ENCODE data around the gene TBC1D4. TPM values are rescaled to one million over a fixed set of nuclear protein-coding genes. Genes with fewer than 3 reads are reported as not detected.

The TBC1D4 gene
- polyA plus RNA-seq, 1 experiment = 16.4 TPM

GRCh38 chr13:75393839-75394520 lies 88.0 kb downstream of the TBC1D4 start:
- no peak for TF ChIP-seq CTCF (IDR thresholded peaks at IDR 0.05; ENCODE audit: insufficient read depth, low read depth, low read length)
- Histone ChIP-seq H3K27me3 (ENCODE audit: control insufficient read depth, insufficient read depth, low read length) (no peaks in the 10 kb centered on the region), H3K4me3 (ENCODE audit: low read depth, low read length) (no peak overlapping the region), H3K36me3 (ENCODE audit: control insufficient read depth, insufficient read depth, low read length) (no peaks in the 10 kb centered on the region)
- POLR2A ChIA-PET = no interaction called here
- DNase-seq (ENCODE audit: low read depth) = no peak
- CTCF ChIA-PET = no interaction called here

DNA sequence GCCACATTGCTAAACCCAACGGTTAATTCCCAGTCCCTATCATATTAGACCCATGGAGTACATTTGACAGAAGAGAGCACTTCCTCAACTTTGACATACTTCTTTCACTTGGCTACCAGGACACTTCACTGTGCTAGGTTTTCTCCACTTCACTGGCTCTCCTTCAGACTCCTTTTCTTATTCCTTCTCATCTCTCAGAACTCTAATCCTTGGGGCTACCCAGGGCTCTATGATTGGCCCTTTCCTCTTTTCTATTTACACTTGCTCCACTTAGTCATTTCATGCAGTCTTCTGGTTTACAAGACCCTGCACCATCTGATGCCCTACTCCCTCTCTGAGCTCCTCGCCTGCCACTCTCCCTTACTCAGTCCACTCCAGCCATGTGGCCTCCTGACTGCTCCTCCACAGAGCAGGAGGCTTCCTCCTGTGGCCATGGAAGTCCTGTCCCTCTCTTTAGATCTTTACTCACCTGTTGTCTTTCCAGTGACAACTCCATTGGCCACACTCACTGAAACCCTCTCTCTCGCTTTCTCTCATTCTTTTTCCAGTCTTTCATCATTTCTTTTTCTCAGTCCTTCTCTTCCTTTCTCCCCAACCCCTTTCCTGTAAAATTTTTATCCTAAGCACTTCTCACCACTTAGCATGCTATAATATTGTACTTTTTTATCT lies 90.4 kb downstream of the TBC1D4 start:
- CTCF ChIA-PET = interaction anchor here (1.9 kb wide), 1 partner anchor 19 kb away, joined by 6 read pairs; no protein-coding TSS in a partner anchor
- Histone ChIP-seq H3K36me3 (ENCODE audit: control insufficient read depth, insufficient read depth, low read length) (no peaks in the 10 kb centered on the region), H3K4me3 (ENCODE audit: low read depth, low read length) (no peak overlapping the region), H3K27me3 (ENCODE audit: control insufficient read depth, insufficient read depth, low read length) (no peaks in the 10 kb centered on the region)
- no peak for TF ChIP-seq CTCF (IDR thresholded peaks at IDR 0.05; ENCODE audit: insufficient read depth, low read depth, low read length)
- POLR2A ChIA-PET = no interaction called here
- DNase-seq (ENCODE audit: low read depth) = no peak

GRCh38 chr13:75390229-75390628 lies 91.7 kb downstream of the TBC1D4 start:
- TF ChIP-seq CTCF (IDR thresholded peaks at IDR 0.05; ENCODE audit: insufficient read depth, low read depth, low read length) = no peak
- DNase-seq (ENCODE audit: low read depth) = no peak
- H3K27me3 ChIP-seq (ENCODE audit: control insufficient read depth, insufficient read depth, low read length) = no peaks in the 10 kb centered on the region
- CTCF ChIA-PET = interaction anchor here (0.7 to 1.9 kb wide), 2 partner anchors 11 to 18 kb away, joined by 3 to 6 read pairs; no protein-coding TSS in a partner anchor
- H3K36me3 ChIP-seq (ENCODE audit: control insufficient read depth, insufficient read depth, low read length) = no peaks in the 10 kb centered on the region
- POLR2A ChIA-PET = no interaction called here
- H3K4me3 ChIP-seq (ENCODE audit: low read depth, low read length) = no peak overlapping the region

DNA sequence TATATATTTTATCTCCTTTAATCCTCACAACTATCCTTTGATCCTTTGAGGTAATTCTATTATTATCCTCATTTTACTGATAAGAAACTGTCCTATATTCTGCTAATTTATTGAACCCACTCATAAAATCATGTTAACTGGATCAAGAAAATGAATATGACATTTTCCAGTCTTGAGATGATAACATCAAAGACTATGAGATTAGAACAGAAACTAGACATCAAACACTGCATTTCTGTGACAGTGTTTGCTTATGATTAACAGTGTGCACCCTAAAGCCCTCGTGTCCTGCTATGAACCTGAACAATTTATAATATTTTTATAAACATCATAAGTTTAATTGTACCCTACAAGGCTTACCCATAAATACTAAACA lies 96.3 kb downstream of the TBC1D4 start:
- no peaks in the 10 kb centered on the region for H3K27me3 ChIP-seq (ENCODE audit: control insufficient read depth, insufficient read depth, low read length)
- no peaks in the 10 kb centered on the region for H3K36me3 ChIP-seq (ENCODE audit: control insufficient read depth, insufficient read depth, low read length)
- H3K4me3 ChIP-seq (ENCODE audit: low read depth, low read length) = no peak overlapping the region
- ChIA-PET CTCF (interaction anchor here (0.6 to 1.4 kb wide), 2 partner anchors 13 to 107 kb away, joined by 3 to 6 read pairs; no protein-coding TSS in a partner anchor), POLR2A (interaction anchor here (0.7 kb wide), 1 partner anchor 21 kb away, joined by 6 read pairs; no protein-coding TSS in a partner anchor)
- no peak for TF ChIP-seq CTCF (IDR thresholded peaks at IDR 0.05; ENCODE audit: insufficient read depth, low read depth, low read length)
- DNase-seq (ENCODE audit: low read depth) = no peak

DNA sequence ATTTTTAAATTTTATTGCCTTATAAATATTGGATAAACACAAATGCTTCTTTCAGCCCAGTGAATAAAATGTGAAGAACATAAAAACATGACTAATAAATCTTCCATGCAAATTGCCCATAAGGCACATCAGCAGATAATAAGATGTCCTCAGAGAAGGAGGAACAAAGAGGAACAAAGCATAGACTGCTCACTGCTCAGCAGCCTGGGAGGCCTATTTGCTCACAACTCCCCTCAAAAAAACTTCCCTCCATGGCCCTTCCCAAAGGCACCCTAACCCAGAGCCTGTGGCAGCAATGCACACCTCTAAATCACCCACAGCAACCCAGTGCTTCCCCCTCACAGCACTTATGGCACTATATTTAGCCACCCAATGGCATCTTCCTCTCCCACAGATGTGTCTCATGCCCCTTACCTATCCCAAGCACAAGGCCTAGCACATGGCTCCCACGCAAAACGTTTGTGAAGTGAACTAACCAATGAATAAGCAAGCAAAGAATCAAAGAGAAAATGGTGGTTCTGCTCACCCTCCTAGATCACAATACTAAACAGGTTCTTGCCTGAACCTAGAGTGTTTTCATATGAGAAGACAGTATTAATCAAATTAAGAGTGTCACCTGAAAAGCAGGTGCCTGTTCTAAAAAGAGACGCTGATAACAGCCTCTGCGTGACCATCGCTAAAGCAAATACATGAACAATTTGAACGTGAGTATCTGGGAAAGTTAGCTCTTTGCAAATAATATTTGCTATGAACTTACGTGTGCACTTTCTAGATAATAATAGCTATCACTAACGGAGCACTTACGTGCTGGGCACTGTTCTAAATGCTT lies 96.9 kb downstream of the TBC1D4 start:
- no peaks in the 10 kb centered on the region for H3K36me3 ChIP-seq (ENCODE audit: control insufficient read depth, insufficient read depth, low read length)
- H3K4me3 ChIP-seq (ENCODE audit: low read depth, low read length) = no peak overlapping the region
- DNase-seq (ENCODE audit: low read depth) = no peak
- no peaks in the 10 kb centered on the region for H3K27me3 ChIP-seq (ENCODE audit: control insufficient read depth, insufficient read depth, low read length)
- ChIA-PET CTCF (interaction anchor here (0.6 to 1.4 kb wide), 2 partner anchors 13 to 108 kb away, joined by 3 to 6 read pairs; no protein-coding TSS in a partner anchor), POLR2A (no interaction called here)
- TF ChIP-seq CTCF (IDR thresholded peaks at IDR 0.05; ENCODE audit: insufficient read depth, low read depth, low read length) = no peak

Data from BJ (cell line).